Thymus (tissue), 11 donors: ENCODE results near the gene C11orf16. TPM values are rescaled to one million over a fixed set of nuclear protein-coding genes. Genes with fewer than 3 reads are reported as not detected.

ENCODE experiments used
- DNase-seq, 9 donors: peaks; one replicate each; pipeline ENCODE4 v3.0.0-alpha.2; 2013; ENCODE audit warnings: low spot score in 9 of 9, low read depth in 6 of 9, missing footprints in 1 of 9
- H3K27ac ChIP-seq, 2 donors: one replicate each; pipeline ENCODE4 v1.5.1; 2013; ENCODE audit warnings: control low read depth in 1 of 2, low read depth in 1 of 2, low read length in 1 of 2, mild to moderate bottlenecking in 1 of 2, moderate library complexity in 1 of 2
- H3K27me3 ChIP-seq, 2 donors: one replicate each; pipeline ENCODE4 v1.5.1; 2013; ENCODE audit warnings: low read length in 1 of 2; ENCODE audit not compliant: control insufficient read depth in 2 of 2, insufficient read depth in 1 of 2
- H3K36me3 ChIP-seq, 2 donors: one replicate each; pipeline ENCODE4 v1.5.1; 2013; ENCODE audit warnings: low read length in 1 of 2, mild to moderate bottlenecking in 1 of 2, moderate library complexity in 1 of 2; ENCODE audit not compliant: control insufficient read depth in 2 of 2, insufficient read depth in 2 of 2
- H3K4me1 ChIP-seq, 2 donors: one replicate each; pipeline ENCODE4 v1.5.1; 2013; ENCODE audit warnings: low read length in 2 of 2; ENCODE audit not compliant: control insufficient read depth in 2 of 2, insufficient read depth in 2 of 2
- H3K4me3 ChIP-seq, 2 donors: one replicate each; pipeline ENCODE4 v1.5.1; 2013; ENCODE audit warnings: low read length in 2 of 2, control low read depth in 1 of 2, mild to moderate bottlenecking in 1 of 2
- H3K9me3 ChIP-seq, 2 donors: one replicate each; pipeline ENCODE4 v1.5.1; 2013; ENCODE audit warnings: low read length in 1 of 2, mild to moderate bottlenecking in 1 of 2; ENCODE audit not compliant: control insufficient read depth in 2 of 2, insufficient read depth in 1 of 2
- WGBS: extraction: QIAGEN DNeasy Blood & Tissue Kit; methylation state at CpG from one replicate; pipeline ENCODE4 v1.1.7; 2013; 5-methylcytosine and 5-hydroxymethylcytosine counted together
- polyA plus RNA-seq: library from polyadenylated mRNA; stranded (reverse); fragments of 200-250 nt; gene quantifications from one replicate; pipeline ENCODE4 v1.2.3, GENCODE V29; 2013
- total RNA-seq: library from RNA; stranded (reverse); fragments of 120-200 nt; gene quantifications from one replicate; pipeline ENCODE4 v1.2.4, GENCODE V29; 2013
- donor health status: healthy.

Gene C11orf16
- total and polyA plus RNA-seq, 2 donors = 2.9 to 3.8 TPM

DNA sequence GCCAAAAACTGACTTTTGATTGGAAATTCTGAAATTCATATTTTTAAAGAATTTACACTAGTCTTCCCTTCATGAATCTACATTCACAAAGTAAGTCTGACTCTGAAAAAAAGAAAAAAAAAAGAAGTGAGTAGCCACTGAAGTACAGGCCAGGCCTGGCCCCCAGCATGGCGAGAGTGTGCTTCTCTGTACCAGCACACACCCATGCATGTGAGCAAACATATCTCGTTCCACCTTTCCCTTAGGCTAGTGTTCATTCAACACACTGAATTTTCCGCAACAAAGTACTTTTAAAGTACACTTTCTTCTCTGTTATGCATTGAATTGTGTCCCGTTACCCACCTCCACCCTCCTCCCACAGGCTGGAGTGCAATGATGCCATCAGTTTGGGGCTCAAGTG is 4.5 kb downstream of the C11orf16 start:
- 94% methylated on average over 4 of the region's 4 CpGs for WGBS
- no peak for DNase-seq
- H3K4me3 ChIP-seq = no peak overlapping the region
- H3K27ac ChIP-seq = no peak overlapping the region
- H3K9me3 ChIP-seq = no peaks in the 10 kb centered on the region
- peaks cover 0 to 6% of the 10 kb centered on the region in 2 donors for H3K4me1 ChIP-seq
- peaks cover 10 to 24% of the 10 kb centered on the region in 2 donors for H3K36me3 ChIP-seq
- H3K27me3 ChIP-seq = no peaks in the 10 kb centered on the region

DNA sequence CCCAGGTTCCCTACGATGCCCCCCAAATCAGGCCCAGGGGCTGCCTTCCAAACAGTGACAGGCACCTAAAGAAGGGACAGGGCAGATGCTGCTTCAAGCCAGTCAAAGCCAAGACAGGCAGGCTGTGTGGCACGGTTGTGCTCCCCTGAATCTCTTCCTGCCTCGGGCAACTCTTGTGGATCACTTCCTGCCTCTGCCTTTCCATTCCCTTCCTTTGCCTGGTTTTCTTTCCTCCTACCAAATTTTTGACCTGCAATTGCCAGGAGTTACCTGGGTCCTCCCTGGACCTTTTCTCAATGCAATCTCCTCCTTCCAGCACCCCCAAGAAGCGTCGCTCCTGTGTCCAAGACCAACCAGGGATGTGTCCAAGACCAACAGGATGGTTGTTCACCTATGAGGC is 5.5 kb downstream of the C11orf16 start:
- peaks cover 13 to 32% of the 10 kb centered on the region in 2 donors for H3K36me3 ChIP-seq
- H3K4me3 ChIP-seq = no peak overlapping the region
- 97% methylated on average over 5 of the region's 5 CpGs for WGBS
- H3K27me3 ChIP-seq = no peaks in the 10 kb centered on the region
- H3K9me3 ChIP-seq = no peaks in the 10 kb centered on the region
- H3K27ac ChIP-seq = no peak overlapping the region
- peaks cover 0 to 4% of the 10 kb centered on the region in 2 donors for H3K4me1 ChIP-seq
- no peak for DNase-seq

DNA sequence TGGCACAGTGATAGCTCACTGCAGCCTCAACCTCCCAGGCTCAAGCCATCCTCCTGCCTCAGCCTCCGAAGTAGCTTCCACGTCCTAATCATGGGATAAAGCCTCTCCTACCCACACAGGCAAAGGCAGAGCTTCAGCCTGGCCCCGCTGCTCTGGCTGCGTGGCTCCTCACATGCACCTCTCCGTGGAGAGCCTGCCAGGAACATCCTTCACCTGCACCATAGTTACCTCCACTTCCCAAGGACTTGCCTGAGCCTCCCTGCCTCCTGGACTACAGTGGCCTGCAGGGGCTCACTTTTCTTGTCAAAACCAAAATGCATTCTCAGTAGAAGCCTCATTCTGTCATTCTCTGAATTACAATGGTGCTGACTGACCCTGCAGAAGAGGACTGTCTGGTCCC is 6.5 kb downstream of the C11orf16 start:
- no peak for DNase-seq
- H3K27ac ChIP-seq = no peak overlapping the region
- H3K4me1 ChIP-seq = peaks cover 0 to 4% of the 10 kb centered on the region in 2 donors
- peaks cover 20 to 42% of the 10 kb centered on the region in 2 donors for H3K36me3 ChIP-seq
- no peak overlapping the region for H3K4me3 ChIP-seq
- H3K27me3 ChIP-seq = no peaks in the 10 kb centered on the region
- H3K9me3 ChIP-seq = no peaks in the 10 kb centered on the region
- WGBS = 88% methylated on average over 5 of the region's 5 CpGs

DNA sequence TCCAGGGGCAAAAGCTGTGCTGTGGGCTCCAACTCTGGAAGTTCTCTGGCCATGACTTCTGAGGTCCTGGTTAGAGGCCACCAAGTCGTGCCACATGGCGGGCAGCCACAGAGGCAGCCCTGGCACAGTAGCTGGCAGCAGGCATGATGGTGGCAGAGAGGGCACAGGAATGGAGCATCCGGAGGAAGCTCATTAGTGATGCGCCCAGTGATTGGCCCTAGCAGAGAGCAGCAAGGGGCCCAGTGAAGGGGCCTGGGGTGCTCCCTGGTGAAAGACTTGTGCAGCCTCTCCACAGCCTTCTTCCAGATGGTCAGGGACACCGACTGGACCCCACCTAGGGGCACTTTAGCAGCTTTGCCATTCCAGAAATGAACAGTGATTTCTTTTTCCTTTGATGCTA is 7.0 kb downstream of the C11orf16 start:
- no peak overlapping the region for H3K4me3 ChIP-seq
- no peaks in the 10 kb centered on the region for H3K27me3 ChIP-seq
- H3K36me3 ChIP-seq = peaks cover 21 to 47% of the 10 kb centered on the region in 2 donors
- no peak overlapping the region for H3K27ac ChIP-seq
- H3K4me1 ChIP-seq = peaks cover 0 to 4% of the 10 kb centered on the region in 2 donors
- WGBS = 95% methylated on average over 5 of the region's 5 CpGs
- no peaks in the 10 kb centered on the region for H3K9me3 ChIP-seq
- DNase-seq = no peak

DNA sequence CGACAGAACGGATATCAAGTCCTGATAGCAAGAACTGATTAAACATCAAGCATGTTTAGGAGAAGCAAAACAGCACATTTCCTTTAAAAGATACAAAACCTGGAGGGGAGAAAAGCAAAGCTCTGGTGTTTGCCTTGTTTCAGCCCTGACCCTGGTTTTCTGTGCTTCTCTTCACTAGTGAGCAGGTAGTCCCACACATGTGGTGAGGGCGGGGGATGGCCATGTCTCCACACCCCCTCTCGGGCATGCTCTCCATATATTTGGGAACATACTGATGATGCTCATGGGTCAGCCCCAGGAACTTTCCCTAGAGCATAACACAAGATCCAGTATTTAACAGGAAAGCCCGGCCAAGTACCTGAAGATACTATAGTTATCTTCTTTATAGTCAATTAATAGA is 10.1 kb downstream of the C11orf16 start:
- WGBS = 96% methylated on average over 5 of the region's 5 CpGs
- no peaks in the 10 kb centered on the region for H3K4me1 ChIP-seq
- no peaks in the 10 kb centered on the region for H3K9me3 ChIP-seq
- no peak overlapping the region for H3K27ac ChIP-seq
- H3K36me3 ChIP-seq = peaks cover 38 to 75% of the 10 kb centered on the region in 2 donors
- DNase-seq = no peak
- H3K4me3 ChIP-seq = no peak overlapping the region
- no peaks in the 10 kb centered on the region for H3K27me3 ChIP-seq

DNA sequence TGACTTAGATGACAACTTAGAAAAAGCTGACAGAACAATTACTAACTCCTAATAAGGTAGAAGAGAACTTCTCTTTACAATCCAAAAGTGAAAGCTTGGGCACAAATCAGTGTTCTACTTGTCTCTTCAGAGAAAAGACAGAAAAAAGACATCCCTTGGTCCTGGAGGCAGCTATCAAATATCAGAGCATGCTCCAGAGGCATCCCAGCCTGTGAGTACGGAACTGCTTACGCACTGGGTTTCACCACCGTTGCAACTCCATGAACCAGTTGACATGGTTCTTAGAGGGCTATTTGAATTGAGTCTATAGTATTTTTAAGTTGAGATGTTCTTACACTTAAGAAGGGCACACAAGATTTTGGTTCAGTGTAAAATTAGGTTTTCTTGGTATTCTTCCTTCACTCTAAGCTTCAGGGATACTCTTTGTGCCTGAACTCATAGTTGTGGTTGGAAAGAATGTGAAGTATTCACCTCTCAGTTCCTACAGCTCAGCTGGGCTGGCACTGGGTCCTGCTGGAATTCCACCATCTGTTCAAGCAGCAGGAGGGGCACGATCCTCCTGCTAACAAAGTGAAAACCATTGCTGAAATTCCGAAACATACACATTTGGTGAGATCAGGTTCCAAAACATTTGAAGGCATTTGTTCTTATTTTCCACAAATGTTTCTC is 15.5 kb downstream of the C11orf16 start:
- peak overlapping the region in 1 of 2 donors; percentile 52 for H3K27ac ChIP-seq
- H3K4me1 ChIP-seq = peaks cover 0 to 22% of the 10 kb centered on the region in 2 donors
- peaks cover 35 to 68% of the 10 kb centered on the region in 2 donors for H3K36me3 ChIP-seq
- no peak overlapping the region for H3K4me3 ChIP-seq
- WGBS = 92% methylated on average over 5 of the region's 5 CpGs
- DNase-seq = no peak
- no peaks in the 10 kb centered on the region for H3K9me3 ChIP-seq
- H3K27me3 ChIP-seq = no peaks in the 10 kb centered on the region

DNA sequence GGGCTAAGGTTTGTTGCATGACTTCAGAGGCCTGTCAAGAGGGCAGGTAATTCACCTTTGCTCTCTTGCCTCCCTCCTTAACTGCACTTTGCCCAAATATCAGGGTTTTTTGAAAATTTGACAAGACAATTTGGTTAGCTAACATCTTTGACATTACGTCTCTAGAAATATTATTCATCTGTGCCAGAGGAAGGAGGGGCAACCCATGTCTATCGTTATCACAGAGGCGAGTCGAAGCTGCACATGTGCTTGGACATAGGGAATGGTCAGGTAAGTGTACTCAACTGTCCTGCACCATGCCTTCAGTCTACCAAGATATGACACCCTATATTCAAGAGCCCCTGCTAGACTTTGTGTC is 18.1 kb downstream of the C11orf16 start:
- peaks cover 19 to 42% of the 10 kb centered on the region in 2 donors for H3K36me3 ChIP-seq
- WGBS = 91% methylated on average over 4 of the region's 4 CpGs
- peaks cover 0 to 31% of the 10 kb centered on the region in 2 donors for H3K4me1 ChIP-seq
- DNase-seq = no peak
- H3K9me3 ChIP-seq = peaks cover 0 to 1% of the 10 kb centered on the region in 2 donors
- peak overlapping the region in 1 of 2 donors; percentile 30 for H3K4me3 ChIP-seq
- peak overlapping the region in 1 of 2 donors; percentile 70 for H3K27ac ChIP-seq
- H3K27me3 ChIP-seq = peaks cover 0 to 9% of the 10 kb centered on the region in 2 donors

DNA sequence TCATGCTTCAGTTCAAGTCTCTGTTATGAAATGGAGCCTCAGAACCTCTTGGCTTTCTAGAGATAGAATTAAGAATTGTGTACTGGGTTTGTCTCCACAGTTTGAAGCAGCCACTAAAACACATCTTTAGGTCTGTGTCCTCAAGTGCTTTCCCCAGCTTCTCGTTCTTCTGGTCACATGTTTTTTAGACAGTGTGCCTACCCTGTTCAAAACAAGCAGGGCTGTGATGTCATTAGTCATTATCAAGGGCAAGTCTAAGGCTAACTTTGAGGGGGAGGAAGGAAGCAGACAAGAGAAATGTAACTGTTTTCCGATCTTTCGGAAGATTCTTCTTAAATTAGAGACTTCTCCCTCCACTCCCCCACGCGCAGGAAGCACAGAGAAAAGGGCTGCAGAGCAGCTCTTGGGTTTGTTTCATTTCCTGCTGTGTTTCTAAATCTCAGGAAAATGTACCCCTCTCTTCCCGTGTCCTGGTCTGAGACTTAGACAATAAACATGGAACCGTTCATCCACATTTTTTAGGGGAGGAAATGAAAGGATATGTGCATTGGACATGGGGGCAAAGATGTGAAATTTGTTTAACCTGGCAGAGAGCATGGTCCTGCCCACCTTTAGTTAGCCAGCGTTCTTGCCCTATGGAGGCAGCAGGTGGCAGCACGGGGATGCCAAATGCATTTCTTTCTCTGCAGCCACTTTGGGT is 18.6 kb downstream of the C11orf16 start:
- whole genome bisulfite sequencing = 7% methylated on average over 9 of the region's 9 CpGs
- H3K27ac ChIP-seq = peak overlapping the region; percentile 70 to 81
- H3K36me3 ChIP-seq = peaks cover 19 to 39% of the 10 kb centered on the region in 2 donors
- DNase-seq = peak in 7 of 9 donors; percentile 18 to 76 (median 45)
- peaks cover 0 to 13% of the 10 kb centered on the region in 2 donors for H3K27me3 ChIP-seq
- peak overlapping the region; percentile 11 to 30 for H3K4me3 ChIP-seq
- peaks cover 0 to 1% of the 10 kb centered on the region in 2 donors for H3K9me3 ChIP-seq
- H3K4me1 ChIP-seq = peaks cover 0 to 31% of the 10 kb centered on the region in 2 donors
